ENCODE results near the gene SAFB2. TPM values are rescaled to one million over a fixed set of nuclear protein-coding genes. Genes with fewer than 3 reads are reported as not detected.

Gene SAFB2
- total RNA-seq (2011; cell fraction: chromatin; rRNA removed; ENCODE audit: low replicate concordance): 394 and 516 TPM in 2 replicates
- 127 TPM in 2 replicates for total RNA-seq (2011; cell fraction: nucleolus; rRNA removed)
- total RNA-seq (2011; cell fraction: nucleoplasm; rRNA removed): 218 and 238 TPM in 2 replicates
- total RNA-seq (2014; rRNA removed) (56.1 and 74.0 TPM in 2 replicates), total RNA-seq (2014; rRNA removed; fragmentation: Illumina TruSeq; extraction: Trizol) (45.7 and 45.8 TPM in 2 replicates), total RNA-seq (2015; rRNA removed; fragmentation: Illumina TruSeq; extraction: Trizol) (45.6 and 47.3 TPM in 2 replicates), total RNA-seq (2021) (91.5 and 103 TPM in 2 replicates), polyA plus RNA-seq (2011; rRNA removed) (21.2 and 31.1 TPM in 2 replicates), polyA plus RNA-seq (2014; fragmentation: Illumina TruSeq; extraction: Trizol) (42.3 and 54.8 TPM in 2 replicates), polyA plus RNA-seq (2014; fragmentation: Nextera tagmentation; extraction: Ambion mirVana) (1 to 10 TPM; 4.5 to 6.9 TPM), polyA plus RNA-seq (2014; rRNA removed) (63.2 and 65.0 TPM in 2 replicates), polyA minus RNA-seq (2011; rRNA and poly(A)+ RNA removed) (59.2 and 75.0 TPM in 2 replicates), Bru-seq, nascent RNA (percentile 87 among the genes with signal in this experiment), BruChase-seq, experiment 1, labeled RNA remaining after a 2-hour chase (percentile 91 among the genes with signal in this experiment), BruChase-seq, experiment 2, labeled RNA remaining after a 6-hour chase (percentile 95 among the genes with signal in this experiment)
- polyA plus RNA-seq (2011; cell fraction: cytosol; rRNA removed): 10.8 and 27.9 TPM in 2 replicates
- polyA plus RNA-seq (2011; cell fraction: nucleus; rRNA removed): 159 and 167 TPM in 2 replicates
- polyA plus RNA-seq (2012): 33.0 and 49.7 TPM in 2 replicates
- 28.9 and 29.3 TPM in 2 replicates for polyA minus RNA-seq (2011; cell fraction: cytosol; rRNA and poly(A)+ RNA removed)
- polyA minus RNA-seq (2011; cell fraction: nucleus; rRNA and poly(A)+ RNA removed): 56.3 and 123 TPM in 2 replicates
- long read RNA-seq, experiment 1, transcript SAFB2-201 (21 exons, 3,371 nt): major isoform, 27 of 242 reads
- long read RNA-seq, experiment 1, partial matches to known transcripts: 180 of 242 reads
- long read RNA-seq, experiment 1, other reads (novel, unspliced or antisense): 35 of 242 reads
- long read RNA-seq, experiment 2, partial matches to known transcripts: 19 of 37 reads
- long read RNA-seq, experiment 2, other reads (novel, unspliced or antisense): 17 of 37 reads
- long read RNA-seq, experiment 3, partial matches to known transcripts: 43 of 49 reads
- long read RNA-seq, experiment 3, other reads (novel, unspliced or antisense): 6 of 49 reads

- H3K9me3 ChIP-seq (replicated peaks; ENCODE audit: control insufficient read depth, insufficient read depth, low read depth, low read length): no peaks in the 10 kb centered on the region
- peaks cover 73% of the 10 kb centered on the region for H3K36me3 ChIP-seq (ENCODE audit: control insufficient read depth, insufficient read depth, low read length)
- peaks cover 33% of the 10 kb centered on the region; the same call in 1 of the 2 replicates for H4K20me1 ChIP-seq (replicated peaks; ENCODE audit: control insufficient read depth, insufficient read depth, low read length)
- WGBS (ENCODE audit: insufficient coverage, low coverage, missing lambda C conversion rate): under 1% methylated on average over 103 of the region's 116 CpGs
- in situ Hi-C loops (cut with MboI) (no loop called here), intact Hi-C loops (cut with micrococcal nuclease) (loop anchor here (10.0 kb wide), 1 partner anchor 62 kb away; the partner anchor contains the start of genes HSD11B1L and MICOS13)
- FAIRE-seq (peak; percentile 98), DNase-seq (ENCODE audit: extremely low read depth in 1 of 4, low spot score in 3 of 4) (peak; percentile 98 to 100 (median 98)), ATAC-seq (peak; percentile 91)
- peaks cover 30 to 47% of the 10 kb centered on the region in 2 experiments for H3K4me1 ChIP-seq (replicated peaks in 1 of 2; ENCODE audit: control insufficient read depth in 2 of 2, insufficient read depth in 2 of 2, low read length in 2 of 2)
- H3K9me1 ChIP-seq (ENCODE audit: control insufficient read depth, insufficient read depth, low read length): peaks cover 12% of the 10 kb centered on the region
- peak within 1 kb of the TSS; percentile 91 for H2AFZ ChIP-seq (ENCODE audit: low read depth, low read length)
- H3K4me2 ChIP-seq (ENCODE audit: insufficient read depth, low read length): peak within 1 kb of the TSS; percentile 90
- peak within 1 kb of the TSS; percentile 82 for H3K4me3 ChIP-seq
- no TSS peak for BruUV-seq (replicated peaks)
- H3K27ac ChIP-seq (ENCODE audit: extremely low read depth, low read depth, low read length): peak within 1 kb of the TSS; percentile 97
- POLR2A ChIA-PET: interaction anchor here (0.6 to 3.1 kb wide), 29 partner anchors 10 to 806 kb away, joined by 3 to 27 read pairs (median 4); partner anchors contain the start of genes DUS3L, MICOS13 and RPL36
- peak within 1 kb of the TSS; percentile 98 to 99 for H3K9ac ChIP-seq (ENCODE audit: insufficient read depth in 1 of 2, low read depth in 2 of 2, low read length in 2 of 2)
- peaks cover 100% of the 10 kb centered on the region for H3K79me2 ChIP-seq (ENCODE audit: control insufficient read depth, insufficient read depth, low read length)
- H3K27me3 ChIP-seq (ENCODE audit: control insufficient read depth in 2 of 2, insufficient read depth in 2 of 2, low read length in 2 of 2): no peaks in the 10 kb centered on the region
- CTCF ChIA-PET (ENCODE audit: low intra/inter-chr PET ratio): no interaction called here
- TF ChIP-seq ARID4B (CRISPR knock-in tag; IDR thresholded peaks at IDR 0.05) (peak; percentile 80), FIP1L1 (IDR thresholded peaks at IDR 0.05; ENCODE audit: low read depth, low read length, poor library complexity, severe bottlenecking) (peak; percentile 74), HMGN3 (IDR thresholded peaks at IDR 0.05; ENCODE audit: borderline replicate concordance, extremely low read depth, insufficient read length, low read depth, low read length) (peak; percentile 88), JUN (IDR thresholded peaks at IDR 0.05; ENCODE audit: borderline replicate concordance, low read depth, low read length) (0 out of 2 replicates have a peak, but pooled peaks have one; percentile 5), JUN (CRISPR knock-in tag; IDR thresholded peaks at IDR 0.05; ENCODE audit: borderline replicate concordance) (no peak), HDAC1 (IDR thresholded peaks at IDR 0.05) (peak in 1 of 2 experiments; percentile 79; a peak in 2 of 4 replicates), CXXC5 (CRISPR knock-in tag; IDR thresholded peaks at IDR 0.05) (peak; percentile 90)
- TF ChIP-seq, protein P1, sequence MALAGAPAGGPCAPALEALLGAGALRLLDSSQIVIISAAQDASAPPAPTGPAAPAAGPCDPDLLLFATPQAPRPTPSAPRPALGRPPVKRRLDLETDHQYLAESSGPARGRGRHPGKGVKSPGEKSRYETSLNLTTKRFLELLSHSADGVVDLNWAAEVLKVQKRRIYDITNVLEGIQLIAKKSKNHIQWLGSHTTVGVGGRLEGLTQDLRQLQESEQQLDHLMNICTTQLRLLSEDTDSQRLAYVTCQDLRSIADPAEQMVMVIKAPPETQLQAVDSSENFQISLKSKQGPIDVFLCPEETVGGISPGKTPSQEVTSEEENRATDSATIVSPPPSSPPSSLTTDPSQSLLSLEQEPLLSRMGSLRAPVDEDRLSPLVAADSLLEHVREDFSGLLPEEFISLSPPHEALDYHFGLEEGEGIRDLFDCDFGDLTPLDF (CRISPR knock-in tag; IDR thresholded peaks at IDR 0.05): peak; percentile 91
Observed at GRCh38 chr19:5622465-5623396, at the start of gene SAFB2, which contains the start of gene SAFB. SAFB2 (minus strand) TSS chr19:5622776; CDS start chr19:5622715, 61 bp downstream. SAFB (plus strand) TSS chr19:5623083; CDS start chr19:5623206, 123 bp downstream.

Data from K562 (cell line).